Naive thymus-derived CD4-positive, alpha-beta T cell (primary cell): Measurements from ENCODE around the gene CA10. TPM values are rescaled to one million over a fixed set of nuclear protein-coding genes. Genes with fewer than 3 reads are reported as not detected.

Source experiments
- ATAC-seq: fragments of 150-1000 bp; cut with Tn5 transposase; 2 replicates; pipeline ENCODE4 v1.10.0; 2021; ENCODE audit warnings: mild to moderate bottlenecking, moderate library complexity
- CTCF ChIA-PET: fragments of 350-600 bp; sonication (Branson Sonifier 250); formaldehyde crosslinking; loops from one replicate; lab custom pipeline; 2021; ENCODE audit warnings: antibody characterized with exemption; lab: Charles Lee
- POLR2A ChIA-PET: fragments of 350-600 bp; sonication (Branson Sonifier 250); formaldehyde crosslinking; loops from one replicate; lab custom pipeline; 2021; ENCODE audit warnings: antibody characterized with exemption, inconsistent platforms; lab: Charles Lee
- DNase-seq, 9 donors: peaks; one replicate each; pipeline versions ENCODE4 v3.0.0 to v3.0.0-alpha.2; 2020 to 2022; ENCODE audit warnings: mixed read lengths in 1 of 9
- H3K27ac ChIP-seq: one replicate; pipeline ENCODE4 v1.7.0; 2013; ENCODE audit warnings: mild to moderate bottlenecking, low read depth, low read length, moderate library complexity
- H3K27me3 ChIP-seq, 2 donors: one replicate each; pipeline ENCODE4 v1.7.0; 2013; ENCODE audit warnings: low read length in 2 of 2, mild to moderate bottlenecking in 2 of 2, moderate library complexity in 2 of 2; ENCODE audit not compliant: control insufficient read depth in 2 of 2, insufficient read depth in 2 of 2
- H3K36me3 ChIP-seq, 3 experiments: 1 replicate in 2 of 3; 2 replicates in 1 of 3; pipeline ENCODE4 v1.7.0; 2013; ENCODE audit warnings: low read length in 3 of 3, mild to moderate bottlenecking in 3 of 3, moderate library complexity in 1 of 3; ENCODE audit not compliant: insufficient read depth in 3 of 3, control insufficient read depth in 2 of 3
- H3K4me1 ChIP-seq, 2 donors: one replicate each; pipeline ENCODE4 v1.7.0; 2013; ENCODE audit warnings: low read length in 2 of 2, mild to moderate bottlenecking in 2 of 2, moderate library complexity in 1 of 2; ENCODE audit not compliant: control insufficient read depth in 2 of 2, insufficient read depth in 2 of 2
- H3K4me3 ChIP-seq: 2 replicates; pipeline ENCODE4 v1.7.0; 2013; ENCODE audit warnings: mild to moderate bottlenecking, low read length
- H3K9me3 ChIP-seq, 3 experiments: 1 replicate in 2 of 3; 2 replicates in 1 of 3; pipeline ENCODE4 v1.7.0; 2013; ENCODE audit warnings: low read length in 3 of 3; ENCODE audit not compliant: control insufficient read depth in 2 of 3
- H3K27ac Mint-ChIP-seq, 9 donors: one replicate each; pipeline ENCODE4 v1.8.0; 2020 to 2022; ENCODE audit warnings: mixed read lengths in 9 of 9, mild to moderate bottlenecking in 8 of 9, moderate library complexity in 5 of 9, inconsistent platforms in 2 of 9
- H3K27me3 Mint-ChIP-seq, 5 donors: one replicate each; pipeline ENCODE4 v1.8.0; 2021 to 2022; ENCODE audit warnings: mixed read lengths in 5 of 5, mild to moderate bottlenecking in 1 of 5
- H3K36me3 Mint-ChIP-seq, 5 donors: one replicate each; pipeline ENCODE4 v1.8.0; 2020 to 2022; ENCODE audit warnings: mixed read lengths in 5 of 5, mild to moderate bottlenecking in 3 of 5, inconsistent platforms in 1 of 5
- H3K4me1 Mint-ChIP-seq, 7 donors: one replicate each; pipeline ENCODE4 v1.8.0; 2020 to 2022; ENCODE audit warnings: mixed read lengths in 7 of 7, mild to moderate bottlenecking in 3 of 7, inconsistent platforms in 1 of 7
- H3K4me3 Mint-ChIP-seq, 10 donors: one replicate each; pipeline ENCODE4 v1.8.0; 2020 to 2022; ENCODE audit warnings: mild to moderate bottlenecking in 10 of 10, mixed read lengths in 10 of 10, moderate library complexity in 6 of 10, inconsistent platforms in 2 of 10
- H3K9me3 Mint-ChIP-seq, 11 donors: one replicate each; pipeline ENCODE4 v1.8.0; 2020 to 2022; ENCODE audit warnings: mixed read lengths in 11 of 11, mild to moderate bottlenecking in 4 of 11, inconsistent platforms in 1 of 11, moderate library complexity in 1 of 11
- intact Hi-C, 2 donors: fragments of 100-400 bp; cut with micrococcal nuclease; formaldehyde crosslinking; loops; one replicate each; pipeline ENCODE4 v1.15.1; 2023
- polyA plus RNA-seq, 2 donors: library from polyadenylated mRNA; unstranded; fragments of 300-500 nt; fragmentation: Illumina TruSeq; gene quantifications; one replicate each; pipeline ENCODE4 v1.2.3, GENCODE V29; 2021
- total RNA-seq, 6 experiments: library from RNA in 5 of 6; stranded (reverse) in 5 of 6; gene quantifications; 1 replicate in 5 of 6; 2 replicates in 1 of 6; pipeline ENCODE4 v1.2.3 and lab custom pipeline; 2021 to 2026

The CA10 gene
- total and polyA plus RNA-seq, 7 experiments from 2014 or later: not detected

GRCh38 chr17:52156576-52157570, 1.6 kb downstream of the CA10 start:
- Mint-ChIP-seq H3K9me3 (peaks cover 0 to 13% (median 8%) of the 10 kb centered on the region in 11 donors), H3K4me1 (peaks cover 0 to 5% (median 4%) of the 10 kb centered on the region in 7 donors), H3K36me3 (peaks cover 0 to 10% (median 0%) of the 10 kb centered on the region in 5 donors), H3K27me3 (peaks cover 50 to 63% (median 58%) of the 10 kb centered on the region in 5 donors), H3K4me3 (peak overlapping the region in 2 of 10 donors; percentile 13 to 43), H3K27ac (no peak overlapping the region)
- DNase-seq: no peak
- intact Hi-C loops: no loop called here
- CTCF ChIA-PET: no interaction called here
- H3K4me1 ChIP-seq: no peaks in the 10 kb centered on the region
- peaks cover 0 to 8% of the 10 kb centered on the region in 2 donors for H3K27me3 ChIP-seq
- ATAC-seq: no peak
- POLR2A ChIA-PET: no interaction called here
- no peaks in the 10 kb centered on the region for H3K9me3 ChIP-seq
- no peak overlapping the region for H3K27ac ChIP-seq
- no peak overlapping the region for H3K4me3 ChIP-seq
- no peaks in the 10 kb centered on the region for H3K36me3 ChIP-seq

- Histone ChIP-seq H3K4me1 (no peaks in the 10 kb centered on the region), H3K4me3 (no peak overlapping the region), H3K36me3 (no peaks in the 10 kb centered on the region), H3K27ac (no peak overlapping the region), H3K9me3 (no peaks in the 10 kb centered on the region), H3K27me3 (peaks cover 0 to 8% of the 10 kb centered on the region in 2 donors)
- Mint-ChIP-seq H3K27me3 (peaks cover 44 to 51% (median 46%) of the 10 kb centered on the region in 5 donors), H3K27ac (no peak overlapping the region), H3K9me3 (peaks cover 0 to 10% (median 6%) of the 10 kb centered on the region in 11 donors), H3K4me3 (no peak overlapping the region), H3K36me3 (peaks cover 0 to 10% (median 0%) of the 10 kb centered on the region in 5 donors), H3K4me1 (peaks cover 0 to 5% (median 4%) of the 10 kb centered on the region in 7 donors)
- CTCF ChIA-PET: no interaction called here
- ATAC-seq: no peak
- POLR2A ChIA-PET: no interaction called here
- intact Hi-C loops: no loop called here
- DNase-seq: no peak
Observed at GRCh38 chr17:52155301-52155700, 3.2 kb downstream of the CA10 start.

DNA sequence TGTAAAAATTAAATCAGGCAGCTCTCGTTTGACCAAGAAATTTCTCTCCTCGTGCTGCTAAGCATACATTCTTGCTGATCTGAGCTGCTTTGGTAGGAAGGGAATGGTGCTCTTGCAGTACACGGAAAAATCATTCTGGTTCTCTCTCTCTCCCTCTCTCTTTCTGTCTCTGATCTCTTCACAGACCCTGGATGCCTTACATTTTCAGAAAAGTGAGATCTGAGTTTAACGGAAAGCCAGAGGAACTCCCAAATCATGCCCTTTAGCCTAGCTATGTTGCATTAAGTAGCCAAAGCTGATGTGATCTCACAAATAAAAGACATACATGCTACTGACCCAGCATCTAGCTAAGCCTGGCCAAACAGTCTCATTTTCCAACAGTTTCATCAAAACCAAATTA, 4.0 kb downstream of the CA10 start:
- peaks cover 0 to 9% (median 1%) of the 10 kb centered on the region in 11 donors for H3K9me3 Mint-ChIP-seq
- Histone ChIP-seq H3K4me1 (no peaks in the 10 kb centered on the region), H3K27me3 (peaks cover 0 to 8% of the 10 kb centered on the region in 2 donors), H3K36me3 (no peaks in the 10 kb centered on the region), H3K9me3 (no peaks in the 10 kb centered on the region), H3K27ac (no peak overlapping the region), H3K4me3 (no peak overlapping the region)
- no peak for DNase-seq
- H3K27ac Mint-ChIP-seq: no peak overlapping the region
- no peak overlapping the region for H3K4me3 Mint-ChIP-seq
- peaks cover 36 to 43% (median 39%) of the 10 kb centered on the region in 5 donors for H3K27me3 Mint-ChIP-seq
- ATAC-seq: no peak
- POLR2A ChIA-PET: no interaction called here
- intact Hi-C loops: no loop called here
- CTCF ChIA-PET: no interaction called here
- H3K4me1 Mint-ChIP-seq: peaks cover 0 to 5% (median 4%) of the 10 kb centered on the region in 7 donors
- H3K36me3 Mint-ChIP-seq: peaks cover 0 to 6% (median 0%) of the 10 kb centered on the region in 5 donors

DNA sequence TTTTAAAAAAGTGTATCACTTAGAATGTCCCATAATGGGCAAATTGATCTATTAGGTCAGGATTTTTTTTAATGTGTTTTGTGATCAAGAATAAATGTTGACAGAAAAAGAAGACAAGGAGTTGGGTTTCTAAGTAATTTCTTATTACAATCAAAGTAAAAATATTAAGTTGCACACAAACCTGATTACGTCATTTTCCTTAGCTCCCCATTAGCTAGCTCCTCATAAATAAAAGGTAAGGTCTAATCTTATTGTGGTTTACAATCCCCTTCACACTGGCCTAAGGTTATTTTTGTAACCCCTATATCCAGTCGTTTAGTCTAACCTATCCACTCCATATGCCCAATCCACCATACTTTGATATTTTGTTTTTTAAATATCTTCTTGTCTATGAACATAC, 7.6 kb downstream of the CA10 start:
- Histone ChIP-seq H3K36me3 (no peaks in the 10 kb centered on the region), H3K4me1 (no peaks in the 10 kb centered on the region), H3K27me3 (peaks cover 0 to 7% of the 10 kb centered on the region in 2 donors), H3K4me3 (no peak overlapping the region), H3K27ac (no peak overlapping the region), H3K9me3 (no peaks in the 10 kb centered on the region)
- DNase-seq (no peak), ATAC-seq (no peak)
- peaks cover 7 to 26% (median 16%) of the 10 kb centered on the region in 5 donors for H3K27me3 Mint-ChIP-seq
- H3K9me3 Mint-ChIP-seq: peaks cover 0 to 3% (median 0%) of the 10 kb centered on the region in 11 donors
- H3K27ac Mint-ChIP-seq: no peak overlapping the region
- no peaks in the 10 kb centered on the region for H3K36me3 Mint-ChIP-seq
- ChIA-PET CTCF (no interaction called here), POLR2A (no interaction called here)
- no peak overlapping the region for H3K4me3 Mint-ChIP-seq
- H3K4me1 Mint-ChIP-seq: peaks cover 0 to 9% (median 0%) of the 10 kb centered on the region in 7 donors
- intact Hi-C loops: no loop called here

DNA sequence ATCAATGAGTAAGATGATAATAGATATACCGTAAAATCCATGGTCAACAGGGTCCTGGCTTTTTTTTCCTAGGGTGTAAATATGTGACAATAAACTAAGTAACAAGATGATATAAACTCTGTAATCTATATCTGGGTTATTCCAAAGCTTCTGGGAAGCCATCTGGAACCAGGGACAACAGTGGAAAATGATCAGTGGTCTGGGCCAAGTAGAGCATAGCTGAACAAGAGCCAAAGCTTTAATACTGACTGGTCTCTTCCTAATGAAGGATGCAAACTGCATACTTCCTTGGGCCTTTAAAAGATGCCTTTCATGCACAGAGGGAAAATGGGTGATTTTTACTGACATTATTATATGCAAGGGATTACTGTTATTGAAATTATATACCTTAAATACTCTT, 8.9 kb downstream of the CA10 start:
- ATAC-seq: no peak
- peaks cover 0 to 9% (median 0%) of the 10 kb centered on the region in 7 donors for H3K4me1 Mint-ChIP-seq
- intact Hi-C loops: no loop called here

DNA sequence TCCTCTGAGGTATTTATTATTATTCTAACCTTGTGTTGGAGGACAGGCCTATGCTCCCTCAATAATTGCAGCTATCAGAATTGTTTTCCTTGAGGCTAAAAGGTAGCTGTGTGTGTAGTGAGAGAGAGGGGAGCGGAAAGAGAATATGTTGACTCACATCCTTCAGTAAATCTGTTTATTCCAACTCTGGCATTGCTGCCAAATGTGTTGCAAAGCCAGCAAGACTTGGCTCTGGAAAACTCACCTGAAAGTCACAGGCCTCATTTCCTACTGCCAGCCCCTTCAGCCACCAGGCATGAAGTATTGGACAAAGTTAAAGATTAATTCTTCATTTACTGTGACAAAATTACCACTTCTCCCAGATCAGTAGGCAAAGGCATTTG, 9.6 kb downstream of the CA10 start:
- Mint-ChIP-seq H3K9me3 (peaks cover 0 to 3% (median 0%) of the 10 kb centered on the region in 11 donors), H3K36me3 (no peaks in the 10 kb centered on the region), H3K4me1 (peaks cover 0 to 9% (median 0%) of the 10 kb centered on the region in 7 donors), H3K4me3 (no peak overlapping the region), H3K27ac (no peak overlapping the region), H3K27me3 (peaks cover 2 to 12% (median 7%) of the 10 kb centered on the region in 5 donors)
- DNase-seq: no peak
- POLR2A ChIA-PET: no interaction called here
- no peak for ATAC-seq
- Histone ChIP-seq H3K4me3 (no peak overlapping the region), H3K27ac (no peak overlapping the region), H3K36me3 (no peaks in the 10 kb centered on the region), H3K4me1 (no peaks in the 10 kb centered on the region), H3K9me3 (no peaks in the 10 kb centered on the region), H3K27me3 (no peaks in the 10 kb centered on the region)
- CTCF ChIA-PET: no interaction called here
- intact Hi-C loops: no loop called here

More for the DNA sequence above, 8.9 kb downstream of the CA10 start:
- Mint-ChIP-seq H3K27ac (no peak overlapping the region), H3K9me3 (peaks cover 0 to 3% (median 0%) of the 10 kb centered on the region in 11 donors), H3K27me3 (peaks cover 2 to 15% (median 12%) of the 10 kb centered on the region in 5 donors), H3K36me3 (no peaks in the 10 kb centered on the region), H3K4me3 (no peak overlapping the region)
- CTCF ChIA-PET: no interaction called here
- H3K9me3 ChIP-seq: no peaks in the 10 kb centered on the region
- POLR2A ChIA-PET: no interaction called here
- no peaks in the 10 kb centered on the region for H3K36me3 ChIP-seq
- H3K27me3 ChIP-seq: no peaks in the 10 kb centered on the region
- no peak overlapping the region for H3K4me3 ChIP-seq
- no peak for DNase-seq
- H3K27ac ChIP-seq: no peak overlapping the region
- H3K4me1 ChIP-seq: no peaks in the 10 kb centered on the region
